Adrenal gland (tissue), 12 donors: Measurements from ENCODE around the gene METRNL. TPM values are rescaled to one million over a fixed set of nuclear protein-coding genes. Genes with fewer than 3 reads are reported as not detected.

ENCODE experiments used
- DNase-seq, 7 donors: peaks; one replicate each; pipeline ENCODE4 v3.0.0-alpha.2; 2019 to 2020
- H3K27ac ChIP-seq, 5 donors: fragments of 200-600 bp; sonication (generic) in 4 of 5; 1 replicate in 3 of 5; 2 replicates in 2 of 5; pipeline versions ENCODE4 v1.5.1 to v1.8.0; 2016 to 2020; ENCODE audit warnings: mild to moderate bottlenecking in 1 of 5
- H3K27me3 ChIP-seq: fragments of 200-600 bp; 2 replicates; pipeline ENCODE4 v1.8.0; 2021
- H3K36me3 ChIP-seq, 2 donors: fragments of 200-600 bp; replicated peaks in 1 of 2; 1 replicate in 1 of 2; 2 replicates in 1 of 2; pipeline versions ENCODE4 v1.5.1 to v1.8.0; 2018 to 2022
- H3K4me1 ChIP-seq, 2 donors: fragments of 200-600 bp; replicated peaks in 1 of 2; 1 replicate in 1 of 2; 2 replicates in 1 of 2; pipeline versions ENCODE4 v1.5.1 to v1.8.0; 2018 to 2021
- H3K4me3 ChIP-seq, 4 donors: fragments of 200-600 bp; sonication (generic) in 3 of 4; one replicate each; pipeline ENCODE4 v1.5.1; 2016 to 2018
- H3K9me3 ChIP-seq, 3 donors: fragments of 200-600 bp; sonication (generic) in 1 of 3; replicated peaks in 1 of 3; 1 replicate in 2 of 3; 2 replicates in 1 of 3; pipeline versions ENCODE4 v1.5.1 to v1.8.0; 2016 to 2021
- POLR2A ChIP-seq, 2 donors: fragments of 450-650 bp; IDR thresholded peaks; one replicate each; pipeline ENCODE4 v1.6.1; 2017; ENCODE audit warnings: antibody characterized with exemption in 2 of 2, mild to moderate bottlenecking in 2 of 2, moderate library complexity in 1 of 2
- WGBS, 4 donors: extraction: QIAGEN DNeasy Blood & Tissue Kit in 2 of 4; methylation state at CpG; one replicate each; pipeline versions ENCODE4 v1.1.5 to v1.1.7; 2013 to 2017; 5-methylcytosine and 5-hydroxymethylcytosine counted together
- intact Hi-C, 2 donors: fragments of 100-400 bp; cut with DNase I; formaldehyde crosslinking; loops; one replicate each; pipeline versions ENCODE4 v1.14.1 to v1.15.0; 2022 to 2023
- polyA plus RNA-seq, 3 donors: library from polyadenylated mRNA; stranded (reverse); fragments of 200-250 nt in 2 of 3; fragments of 350-450 nt in 1 of 3; fragmentation: Illumina TruSeq in 1 of 3; extraction: RNeasy Lipid Tissue Mini Kit (QIAGEN cat#74804) in 1 of 3; gene quantifications; one replicate each; pipeline ENCODE4 v1.2.3, GENCODE V29; 2013 to 2014
- total RNA-seq, 9 donors: library from RNA; depleted of rRNA in 4 of 9; stranded (reverse); fragments of >200 nt in 4 of 9; fragments of 120-200 nt in 1 of 9; fragmentation: NEBNext Ultra II Directional in 1 of 9; extraction: Animal tissue kit (Norgen Biotek cat#: 25700) in 1 of 9; gene quantifications; one replicate each; pipeline versions ENCODE4 v1.1.0 to v1.2.4, GENCODE V29; 2013 to 2023
- TF ChIP-seq, protein P1 (sequence below), 6 experiments: fragments of 450-650 bp in 4 of 6; fragments of 200-600 bp in 2 of 6; sonication (generic) in 1 of 6; IDR thresholded peaks; 1 replicate in 5 of 6; 2 replicates in 1 of 6; pipeline versions ENCODE4 v1.5.1 to v1.8.0; 2016 to 2021; ENCODE audit warnings: antibody characterized with exemption in 6 of 6, mild to moderate bottlenecking in 2 of 6, moderate library complexity in 1 of 6
- donor health status: healthy with polysubstance abuse.
- donor health status: Bipolar disorder and iron deficiency.
- donor health status: DM: yes; HTN: yes; CAD: no.
- donor health status: DM: no; HTN: no; CAD: no.
- donor health status: DM: no; HTN: no; CAD: no.
- donor health status: DM: yes; HTN: yes; CAD: no.

The METRNL gene
- total and polyA plus RNA-seq, 12 donors: 1.9 to 72.7 (median 25.9) TPM

DNA sequence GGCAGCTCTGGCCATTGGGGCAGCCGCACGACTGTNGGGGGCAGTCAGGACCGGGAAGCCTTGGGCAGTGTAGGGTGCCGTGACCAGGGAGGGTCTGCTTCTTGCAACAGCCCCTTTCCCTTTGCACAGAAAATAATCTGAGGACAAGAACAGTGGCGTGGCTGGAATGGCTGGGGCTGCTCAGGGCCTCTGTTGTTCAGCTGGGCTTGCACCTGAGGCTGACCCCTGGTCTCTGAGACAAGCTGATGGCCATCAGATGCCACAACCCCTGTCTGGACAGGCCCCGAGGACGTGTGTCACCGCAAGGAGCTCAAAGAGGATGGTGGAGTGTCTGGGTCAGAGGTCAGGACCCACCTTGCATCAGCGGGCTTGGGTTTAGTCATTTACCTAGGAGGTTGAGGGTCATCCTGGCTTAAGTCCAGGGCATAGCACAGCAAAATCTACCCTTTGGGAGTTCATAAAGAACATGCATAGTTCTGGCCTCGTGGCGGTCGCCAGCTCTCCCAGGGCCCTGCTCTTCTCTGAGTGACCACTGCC, 46.9 kb downstream of the METRNL start:
- H3K27me3 ChIP-seq: no peaks in the 10 kb centered on the region
- H3K36me3 ChIP-seq: no peaks in the 10 kb centered on the region
- no peaks in the 10 kb centered on the region for H3K4me1 ChIP-seq
- WGBS, 4 donors: 85 to 92% (median 86%) methylated on average over 7 to 12 of the region's 12 CpGs
- intact Hi-C loops: no loop called here
- TF ChIP-seq, protein P1, sequence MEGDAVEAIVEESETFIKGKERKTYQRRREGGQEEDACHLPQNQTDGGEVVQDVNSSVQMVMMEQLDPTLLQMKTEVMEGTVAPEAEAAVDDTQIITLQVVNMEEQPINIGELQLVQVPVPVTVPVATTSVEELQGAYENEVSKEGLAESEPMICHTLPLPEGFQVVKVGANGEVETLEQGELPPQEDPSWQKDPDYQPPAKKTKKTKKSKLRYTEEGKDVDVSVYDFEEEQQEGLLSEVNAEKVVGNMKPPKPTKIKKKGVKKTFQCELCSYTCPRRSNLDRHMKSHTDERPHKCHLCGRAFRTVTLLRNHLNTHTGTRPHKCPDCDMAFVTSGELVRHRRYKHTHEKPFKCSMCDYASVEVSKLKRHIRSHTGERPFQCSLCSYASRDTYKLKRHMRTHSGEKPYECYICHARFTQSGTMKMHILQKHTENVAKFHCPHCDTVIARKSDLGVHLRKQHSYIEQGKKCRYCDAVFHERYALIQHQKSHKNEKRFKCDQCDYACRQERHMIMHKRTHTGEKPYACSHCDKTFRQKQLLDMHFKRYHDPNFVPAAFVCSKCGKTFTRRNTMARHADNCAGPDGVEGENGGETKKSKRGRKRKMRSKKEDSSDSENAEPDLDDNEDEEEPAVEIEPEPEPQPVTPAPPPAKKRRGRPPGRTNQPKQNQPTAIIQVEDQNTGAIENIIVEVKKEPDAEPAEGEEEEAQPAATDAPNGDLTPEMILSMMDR (IDR thresholded peaks at IDR 0.05): no peak
- no peak for TF ChIP-seq POLR2A (IDR thresholded peaks at IDR 0.05)
- peak in 1 of 7 donors; percentile 40 for DNase-seq
- no peak overlapping the region for H3K27ac ChIP-seq
- H3K4me3 ChIP-seq: no peak overlapping the region
- no peaks in the 10 kb centered on the region for H3K9me3 ChIP-seq

DNA sequence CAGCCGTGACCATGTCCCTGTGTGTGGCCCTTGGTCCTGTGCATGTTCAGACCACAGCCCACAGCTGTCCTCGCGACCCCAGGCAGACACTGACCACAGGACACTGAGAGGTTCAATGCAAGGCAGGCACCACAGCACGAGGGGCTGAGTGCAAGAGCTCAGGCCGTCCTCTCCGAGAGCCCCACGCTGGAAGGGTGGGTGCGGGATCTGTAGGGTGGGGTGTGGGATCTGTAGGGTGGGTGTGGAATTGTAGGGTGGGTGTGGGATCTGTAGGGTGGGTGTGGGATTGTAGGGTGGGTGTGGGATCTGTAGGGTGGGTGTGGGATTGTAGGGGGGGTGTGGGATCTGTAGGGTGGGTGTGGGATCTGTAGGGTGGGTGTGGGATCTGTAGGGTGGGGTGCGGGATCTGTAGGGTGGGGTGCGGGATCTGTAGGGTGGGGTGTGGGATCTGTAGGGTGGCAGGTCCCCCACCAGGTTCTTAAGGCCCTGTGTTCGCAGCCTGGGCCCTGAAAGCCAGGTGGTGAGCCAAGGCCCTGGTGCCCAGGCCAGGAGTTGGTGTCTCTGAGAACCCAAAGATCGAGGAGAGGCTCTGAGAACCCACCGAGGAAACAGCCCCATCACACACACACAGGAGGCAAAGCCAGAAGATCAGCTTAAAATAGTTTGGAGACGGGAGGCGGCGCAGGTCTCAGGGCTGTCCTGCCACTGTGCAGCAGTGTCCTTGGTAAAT, 48.2 kb downstream of the METRNL start:
- intact Hi-C loops: no loop called here
- no peaks in the 10 kb centered on the region for H3K4me1 ChIP-seq
- H3K27me3 ChIP-seq: no peaks in the 10 kb centered on the region
- no peak overlapping the region for H3K4me3 ChIP-seq
- DNase-seq: peak in 1 of 7 donors; percentile 44
- no peak for TF ChIP-seq POLR2A (IDR thresholded peaks at IDR 0.05)
- TF ChIP-seq, protein P1 (IDR thresholded peaks at IDR 0.05): no peak
- no peak overlapping the region for H3K27ac ChIP-seq
- 73 to 83% (median 78%) methylated on average over 6 to 16 of the region's 16 CpGs for WGBS, 4 donors
- no peaks in the 10 kb centered on the region for H3K36me3 ChIP-seq
- no peaks in the 10 kb centered on the region for H3K9me3 ChIP-seq

DNA sequence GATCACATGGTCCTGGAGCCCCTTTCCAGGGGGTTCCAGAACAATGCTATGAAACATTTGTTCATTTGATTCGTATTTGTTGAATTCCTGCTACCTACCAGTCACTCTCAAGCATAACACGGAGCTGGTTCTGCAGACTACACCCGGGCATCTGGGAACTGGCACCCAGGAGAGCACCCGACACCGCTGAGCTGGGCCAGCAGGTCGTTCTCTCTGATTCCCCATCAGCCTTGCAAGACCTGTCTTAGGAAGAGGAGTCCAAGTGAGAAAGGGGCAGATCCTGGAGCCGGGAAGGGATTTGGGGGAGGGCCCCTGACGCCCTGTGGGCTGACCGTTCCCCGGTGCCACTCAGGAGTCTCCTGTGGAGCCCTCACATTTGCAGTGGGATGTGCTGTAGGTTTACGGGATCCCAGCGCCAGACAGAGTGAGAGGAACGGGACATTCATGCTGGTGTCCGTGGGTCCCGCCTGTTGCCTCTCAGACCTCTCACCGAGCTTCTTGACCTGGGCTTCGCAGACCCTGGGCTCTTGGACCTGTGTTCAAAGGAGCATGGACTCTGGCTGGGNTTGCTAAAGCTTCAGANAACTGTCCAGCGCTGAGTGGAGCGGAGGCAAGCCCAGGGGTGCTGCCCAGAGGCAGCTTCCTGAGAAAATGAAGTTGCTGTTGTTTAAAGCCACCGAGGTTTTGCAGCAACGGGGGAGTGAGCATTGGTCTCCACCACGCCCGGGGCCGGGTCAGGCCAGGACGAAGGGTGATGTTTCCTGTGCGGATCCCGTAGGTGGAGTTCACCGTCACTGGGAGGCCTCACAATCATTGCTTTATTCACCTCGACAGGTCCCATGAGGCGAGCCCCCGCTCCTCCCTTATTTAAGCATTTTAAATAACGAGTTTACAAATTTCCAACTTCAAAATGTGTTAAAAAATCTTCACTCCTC, 49.2 kb downstream of the METRNL start:
- 87 to 92% (median 89%) methylated on average over 24 to 32 of the region's 32 CpGs for WGBS, 4 donors
- Histone ChIP-seq H3K27ac (no peak overlapping the region), H3K4me3 (no peak overlapping the region), H3K27me3 (no peaks in the 10 kb centered on the region), H3K4me1 (no peaks in the 10 kb centered on the region), H3K9me3 (no peaks in the 10 kb centered on the region), H3K36me3 (no peaks in the 10 kb centered on the region)
- TF ChIP-seq POLR2A (IDR thresholded peaks at IDR 0.05): no peak
- TF ChIP-seq, protein P1 (IDR thresholded peaks at IDR 0.05): no peak
- intact Hi-C loops: no loop called here
- DNase-seq: no peak

DNA sequence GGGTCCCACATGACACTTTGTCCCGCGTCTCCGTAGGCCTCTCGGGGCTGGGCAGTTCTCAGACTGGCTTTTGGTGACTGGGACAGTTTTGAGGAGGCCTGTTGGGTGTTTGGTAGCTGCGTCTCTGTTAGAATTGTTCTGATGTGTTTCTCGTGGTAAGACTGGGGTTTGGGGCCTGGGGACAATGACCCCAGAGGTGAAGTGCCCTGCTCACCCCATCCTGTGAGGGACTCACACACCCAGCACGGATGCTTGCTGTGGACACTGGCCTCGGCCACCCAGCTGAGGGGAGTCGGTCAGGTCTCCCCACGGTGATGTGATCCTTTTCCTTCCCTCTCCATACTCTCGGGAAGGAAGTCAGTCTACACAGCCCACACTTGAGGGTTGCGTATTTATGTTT, 50.3 kb downstream of the METRNL start:
- no peak for DNase-seq
- Histone ChIP-seq H3K4me3 (no peak overlapping the region), H3K27me3 (no peaks in the 10 kb centered on the region), H3K9me3 (no peaks in the 10 kb centered on the region), H3K27ac (no peak overlapping the region), H3K4me1 (no peaks in the 10 kb centered on the region), H3K36me3 (no peaks in the 10 kb centered on the region)
- intact Hi-C loops: no loop called here
- 90 to 93% (median 92%) methylated on average over 12 of the region's 12 CpGs for WGBS, 4 donors
- TF ChIP-seq POLR2A (IDR thresholded peaks at IDR 0.05): no peak
- TF ChIP-seq, protein P1 (IDR thresholded peaks at IDR 0.05): no peak
